ENCODE data around the gene NPTX2.

NPTX2 gene

DNA sequence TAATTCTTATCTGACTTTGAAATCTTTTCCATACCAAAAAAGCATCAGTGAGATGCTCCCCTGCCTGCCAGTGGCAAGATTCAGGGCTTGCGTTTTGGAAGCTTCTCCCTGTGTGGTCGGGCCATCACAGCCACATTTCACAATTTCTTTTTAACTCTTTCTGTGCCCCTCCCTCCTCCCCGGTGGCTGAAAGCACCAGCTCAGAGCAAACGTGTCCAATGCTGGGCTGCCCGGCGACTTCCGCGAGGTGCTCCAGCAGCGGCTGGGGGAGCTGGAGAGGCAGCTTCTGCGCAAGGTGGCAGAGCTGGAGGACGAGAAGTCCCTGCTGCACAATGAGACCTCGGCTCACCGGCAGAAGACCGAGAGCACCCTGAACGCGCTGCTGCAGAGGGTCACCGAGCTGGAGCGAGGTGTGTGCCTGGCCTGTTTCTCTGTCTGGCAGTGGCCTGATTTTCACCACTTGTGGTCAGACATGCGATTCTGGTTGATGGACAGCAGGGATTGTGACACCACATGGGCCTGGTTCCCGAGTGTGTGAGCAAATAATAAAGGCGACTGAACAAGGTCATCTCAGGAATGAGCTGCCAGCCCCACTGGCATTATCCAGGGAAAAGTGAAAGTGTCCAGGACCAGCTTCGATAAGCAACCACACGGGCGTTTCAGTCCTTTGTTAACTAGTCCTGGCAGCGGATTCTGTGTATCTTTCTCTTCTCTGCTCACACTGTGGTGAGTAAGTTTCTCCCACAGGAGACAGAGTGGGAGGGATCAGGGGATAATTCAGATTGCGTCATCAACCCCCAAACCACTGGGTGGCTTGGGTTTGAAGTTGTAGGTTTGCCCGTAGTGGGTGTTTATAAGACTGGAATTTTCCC, 2.6 kb downstream of the NPTX2 start:
- no peak for DNase-seq

DNA sequence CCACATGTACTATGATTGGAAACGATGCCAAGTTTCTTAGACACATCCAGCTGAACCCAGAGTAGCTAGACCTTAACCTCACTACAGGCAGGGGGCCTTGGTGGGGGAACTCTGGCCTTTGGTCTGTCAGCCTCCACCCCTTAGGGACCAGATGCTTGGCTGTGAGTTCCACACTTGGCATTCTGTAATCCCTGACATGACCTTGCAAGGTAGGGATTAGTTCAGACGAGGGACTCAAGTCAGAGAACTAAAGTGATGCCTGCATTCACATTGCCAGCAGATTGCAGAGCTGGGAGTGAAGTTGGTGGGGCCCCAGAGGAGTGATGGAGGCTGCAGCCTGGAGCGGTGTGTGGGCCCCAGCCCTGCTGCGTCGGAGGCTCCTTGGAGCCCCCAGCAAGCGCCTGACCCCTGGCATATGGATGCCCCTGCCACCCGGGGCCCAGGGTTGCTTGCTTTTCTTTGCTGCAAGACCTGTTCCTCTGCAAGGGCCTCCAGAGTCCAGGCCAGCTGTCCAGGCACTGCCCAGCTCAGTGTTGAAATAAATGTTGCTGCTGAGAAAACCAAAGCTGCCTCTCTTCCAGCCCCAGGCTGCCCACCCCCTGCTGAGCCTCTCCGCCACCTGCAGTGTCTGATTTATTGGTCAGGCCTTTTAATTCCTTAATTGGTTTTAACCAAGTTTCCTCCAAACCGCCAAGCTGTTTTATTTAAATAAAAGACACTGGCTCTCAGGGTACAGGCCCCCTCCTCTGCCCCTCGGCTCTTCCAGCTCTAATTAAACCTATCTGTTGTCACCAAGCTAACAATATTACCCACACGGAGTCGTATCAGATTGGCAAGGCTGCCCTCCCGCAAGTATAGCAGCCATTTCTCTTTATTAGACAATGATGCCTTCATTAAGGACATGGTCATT, 4.7 kb downstream of the NPTX2 start:
- no peak for DNase-seq

DNA sequence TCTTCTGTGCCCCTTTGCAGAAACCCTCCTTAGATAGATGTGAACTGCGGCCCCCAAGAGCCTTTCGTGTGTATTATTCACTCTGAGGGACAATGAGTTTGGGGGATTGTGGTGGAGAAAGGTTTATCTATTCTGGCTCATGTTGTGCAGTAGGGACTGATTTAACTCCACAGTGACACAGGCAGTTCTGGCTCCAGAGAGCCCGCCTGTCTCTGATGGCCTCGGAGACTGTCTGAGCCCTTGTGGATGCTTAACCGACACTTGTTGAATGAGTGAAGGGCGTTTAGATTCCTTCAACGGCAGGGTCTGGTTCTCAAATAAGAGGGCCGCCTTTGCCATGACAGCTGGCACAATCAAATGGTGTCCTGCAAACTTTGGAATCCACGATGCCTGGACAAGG, 5.8 kb downstream of the NPTX2 start:
- DNase-seq: no peak

DNA sequence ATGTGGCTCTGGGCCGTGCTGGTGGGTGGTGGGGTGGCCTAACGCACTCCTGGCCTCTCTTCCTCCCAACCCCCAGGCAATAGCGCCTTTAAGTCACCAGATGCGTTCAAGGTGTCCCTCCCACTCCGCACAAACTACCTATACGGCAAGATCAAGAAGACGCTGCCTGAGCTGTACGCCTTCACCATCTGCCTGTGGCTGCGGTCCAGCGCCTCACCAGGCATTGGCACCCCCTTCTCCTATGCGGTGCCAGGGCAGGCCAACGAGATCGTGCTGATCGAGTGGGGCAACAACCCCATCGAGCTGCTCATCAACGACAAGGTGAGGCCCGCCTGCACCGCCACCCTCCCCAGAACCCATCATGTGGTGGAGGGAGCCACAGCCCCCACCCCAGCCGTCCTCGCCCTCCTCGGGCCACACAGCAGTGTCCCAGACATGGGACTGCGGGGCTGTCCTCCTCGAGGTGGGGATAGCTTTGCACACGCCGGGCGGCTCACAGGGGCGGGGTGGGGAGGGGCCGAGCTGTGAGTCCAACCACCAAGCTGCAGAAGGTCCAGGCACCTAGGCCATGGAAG, 7.8 kb downstream of the NPTX2 start:
- no peak for DNase-seq

DNA sequence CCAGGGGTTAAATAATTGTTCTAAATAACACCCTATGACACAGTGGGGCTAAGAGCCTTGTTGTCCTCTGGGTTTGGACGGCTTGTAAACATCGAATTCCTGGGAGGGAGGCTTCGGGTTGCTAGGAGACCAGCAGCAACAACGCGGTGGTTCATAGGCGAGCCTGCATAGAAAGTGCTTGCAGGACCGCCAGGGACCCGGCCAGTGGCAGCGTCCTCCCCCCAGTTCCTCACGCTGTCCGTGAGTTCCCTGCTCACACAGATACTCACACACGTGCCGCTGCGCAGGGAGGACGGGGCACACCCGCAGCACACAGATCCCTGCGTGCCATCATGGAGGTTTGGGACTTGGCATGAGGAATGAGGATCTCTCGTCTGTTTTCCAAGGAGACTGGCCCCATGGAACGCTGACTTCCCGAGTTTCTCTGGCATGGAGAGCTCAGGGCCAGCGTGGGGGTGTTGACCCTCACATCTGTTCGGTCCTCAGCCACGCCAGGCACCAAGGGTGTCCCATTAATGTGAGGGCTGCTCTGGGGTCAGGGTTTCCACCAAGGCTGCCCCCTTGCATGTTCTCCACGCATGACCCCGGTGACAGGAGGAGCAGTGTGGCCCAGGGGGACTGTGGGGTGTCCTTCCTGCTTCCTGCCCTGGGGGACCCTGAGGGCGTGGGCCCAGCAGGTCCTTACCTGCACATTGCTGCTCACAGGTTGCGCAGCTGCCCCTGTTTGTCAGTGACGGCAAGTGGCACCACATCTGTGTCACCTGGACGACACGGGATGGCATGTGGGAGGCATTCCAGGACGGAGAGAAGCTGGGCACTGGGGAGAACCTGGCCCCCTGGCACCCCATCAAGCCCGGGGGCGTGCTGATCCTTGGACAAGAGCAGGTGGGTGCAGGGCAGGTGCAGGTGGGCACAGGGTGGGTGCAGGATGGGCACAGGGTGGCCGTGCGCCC, 9.7 kb downstream of the NPTX2 start:
- no peak for DNase-seq

DNA sequence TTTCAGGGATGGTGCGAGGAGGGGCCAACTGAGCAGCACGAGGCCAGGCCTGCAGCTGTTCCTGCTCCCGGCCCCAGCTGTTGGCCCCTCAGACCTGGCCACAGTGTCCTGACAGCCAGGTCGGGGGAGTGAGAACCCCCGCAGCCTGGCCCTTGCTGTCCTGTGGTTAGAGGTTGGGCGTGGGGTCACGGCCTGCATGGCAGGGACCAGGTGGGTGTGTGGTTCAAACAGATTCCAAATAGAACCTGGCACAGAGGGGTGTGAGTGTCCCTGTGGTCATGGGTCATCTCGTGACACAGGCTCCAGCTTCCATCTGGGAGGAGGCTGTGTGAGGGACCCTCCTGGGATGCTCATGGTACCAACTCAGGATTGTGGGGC, 10.3 kb downstream of the NPTX2 start:
- DNase-seq: no peak

DNA sequence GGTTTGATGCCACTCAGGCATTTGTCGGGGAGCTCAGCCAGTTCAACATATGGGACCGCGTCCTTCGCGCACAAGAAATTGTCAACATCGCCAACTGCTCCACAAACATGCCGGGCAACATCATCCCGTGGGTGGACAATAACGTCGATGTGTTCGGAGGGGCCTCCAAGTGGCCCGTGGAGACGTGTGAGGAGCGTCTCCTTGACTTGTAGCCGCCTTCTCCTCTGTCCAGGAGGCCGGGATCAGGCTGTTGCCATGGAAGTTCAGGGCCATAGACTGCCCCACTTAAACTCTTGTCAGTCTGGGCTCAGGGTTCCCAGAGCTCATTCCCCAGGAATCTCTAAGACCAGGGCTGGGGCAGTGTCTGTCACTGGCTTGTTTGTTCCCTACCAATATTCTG, 11.3 kb downstream of the NPTX2 start:
- DNase-seq: no peak

DNA sequence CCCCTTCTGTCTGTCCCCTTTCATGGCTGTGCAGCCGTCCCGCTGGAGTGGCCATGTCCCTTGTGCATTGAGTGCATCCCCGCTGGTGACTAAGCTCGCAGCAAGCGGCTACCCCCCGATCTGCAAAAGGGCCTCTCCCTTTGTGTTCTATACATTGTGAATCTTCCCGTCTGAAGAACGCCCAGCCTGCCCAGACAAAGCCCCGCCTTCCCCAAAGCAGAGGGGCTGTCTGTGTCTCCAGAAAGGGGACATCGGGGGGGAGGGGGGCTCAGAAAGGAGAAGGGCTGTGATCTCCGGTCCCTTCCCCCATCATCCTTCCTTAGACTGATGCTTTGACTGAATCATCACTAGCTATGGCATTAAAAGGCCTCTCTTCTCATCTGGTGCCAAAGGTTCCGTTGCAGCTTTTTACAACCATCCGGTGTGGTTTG, 11.9 kb downstream of the NPTX2 start:
- no peak for DNase-seq

DNA sequence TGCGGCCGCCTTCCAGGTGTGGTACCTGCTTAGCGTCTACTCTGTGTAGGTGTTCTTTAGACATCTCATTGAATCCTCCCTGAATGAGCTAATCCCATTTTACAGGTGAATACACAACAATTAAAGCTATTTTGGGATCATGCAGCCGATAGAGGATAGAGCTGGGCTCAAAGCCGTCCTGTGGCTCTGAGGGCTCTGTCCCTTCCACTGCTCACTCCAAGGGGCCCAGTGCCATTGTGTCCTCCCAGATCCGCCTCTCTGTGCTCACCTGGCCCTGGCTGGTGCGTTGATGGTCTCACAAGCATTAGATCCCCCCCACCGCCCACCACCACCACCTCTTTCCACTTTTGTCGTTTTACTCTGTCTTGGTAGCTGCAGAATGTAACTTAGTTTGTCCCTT, 13.1 kb downstream of the NPTX2 start:
- no peak for DNase-seq

DNA sequence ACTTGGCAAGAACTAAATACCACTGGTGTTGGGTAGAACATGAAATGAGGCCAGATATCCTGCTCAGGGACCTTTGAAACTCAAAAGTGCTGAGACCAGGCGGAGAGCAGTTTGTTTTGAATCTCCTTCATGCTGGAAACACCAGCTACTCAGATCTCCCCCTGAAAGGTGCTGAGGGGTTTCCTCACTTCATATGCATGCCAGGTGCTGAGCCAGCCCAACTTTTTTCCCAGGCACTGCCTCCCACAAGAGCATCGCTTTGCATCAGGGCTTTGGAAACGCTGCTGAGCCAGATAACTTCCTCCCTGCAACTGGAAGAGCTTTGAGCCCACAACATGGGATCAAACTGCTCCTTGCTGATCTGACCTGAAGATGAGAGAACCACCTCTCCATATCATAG, 13.7 kb downstream of the NPTX2 start:
- no peak for DNase-seq

DNA sequence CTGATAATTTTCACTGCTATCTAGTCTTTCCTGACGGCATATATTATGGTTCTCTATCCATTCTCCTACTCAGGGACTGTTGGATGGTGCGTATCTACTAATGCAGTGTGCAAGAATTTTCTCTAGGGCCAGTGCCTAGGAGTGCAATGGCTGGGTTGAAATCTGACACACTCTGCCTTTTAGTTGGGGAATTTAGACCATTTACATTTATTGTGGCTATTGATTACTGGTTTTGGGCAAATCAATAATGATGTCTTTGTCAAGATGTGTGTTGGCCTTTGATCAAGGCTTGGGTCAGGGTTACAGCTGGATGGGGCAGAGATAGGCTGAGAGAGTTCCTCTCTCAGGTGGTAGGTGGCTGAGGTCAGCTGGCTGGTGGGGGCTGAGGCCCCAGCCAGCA, 21.8 kb downstream of the NPTX2 start:
- no peak for DNase-seq

DNA sequence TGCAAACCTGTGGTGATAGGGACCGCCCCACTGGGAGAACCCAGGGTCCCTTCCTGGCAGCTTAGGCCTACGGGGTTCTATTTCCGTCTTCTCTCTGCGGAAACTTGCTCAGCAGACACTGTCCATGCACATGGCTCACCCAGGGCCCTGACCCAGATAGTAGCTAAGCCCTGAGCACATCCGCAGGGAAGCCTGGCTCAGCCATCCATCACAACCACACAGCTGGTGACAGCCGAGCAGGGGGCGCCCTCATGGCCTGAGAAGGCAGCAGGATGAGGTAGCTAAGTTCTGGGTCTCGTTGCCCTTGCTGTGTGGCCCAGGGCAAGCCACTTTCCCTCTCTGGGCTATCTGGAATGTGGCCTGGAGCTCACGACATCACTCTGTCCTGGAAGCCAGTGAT, 23.3 kb downstream of the NPTX2 start:
- no peak for DNase-seq

DNA sequence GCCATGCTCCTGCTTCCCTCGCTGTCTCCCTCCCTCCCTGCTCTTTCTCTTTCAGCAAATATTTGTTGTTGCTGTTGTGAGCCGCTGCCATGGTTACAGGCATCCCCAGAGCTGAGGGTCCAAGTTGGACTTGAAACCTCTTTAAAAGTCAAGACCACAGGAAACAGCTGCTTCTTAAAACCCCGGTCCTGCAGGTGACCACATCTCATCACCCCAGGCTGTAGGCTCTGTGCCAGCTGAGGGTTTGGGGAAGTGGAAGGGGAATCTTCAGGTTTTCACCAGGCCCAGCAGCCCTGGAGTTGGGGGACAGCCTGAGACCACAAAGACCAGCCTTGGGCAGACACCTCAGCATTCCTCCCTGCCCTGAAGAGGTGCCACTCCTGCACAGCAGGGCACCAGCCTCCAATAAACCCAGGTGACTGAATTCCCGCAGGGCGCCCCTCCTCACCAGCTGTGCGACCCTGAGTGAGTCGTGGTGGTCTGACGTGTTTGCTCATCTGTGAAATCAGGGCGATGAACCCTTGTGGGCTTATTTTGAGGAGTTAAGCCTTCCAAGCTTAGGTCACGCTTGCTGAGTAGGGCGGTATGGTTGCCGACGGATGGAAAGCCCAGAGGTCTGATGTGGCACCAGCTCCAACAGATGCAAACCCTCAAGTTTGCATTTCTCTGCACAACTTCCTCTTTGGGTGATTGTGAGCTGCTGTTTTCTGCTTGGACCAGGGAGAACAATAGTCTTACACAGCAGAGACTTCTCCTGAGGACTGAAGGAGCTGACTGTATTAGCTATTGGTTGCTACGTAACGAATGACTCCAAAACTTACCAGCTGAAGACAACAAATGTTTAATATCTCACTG, 24.8 kb downstream of the NPTX2 start:
- peak; percentile 28 for DNase-seq

DNA sequence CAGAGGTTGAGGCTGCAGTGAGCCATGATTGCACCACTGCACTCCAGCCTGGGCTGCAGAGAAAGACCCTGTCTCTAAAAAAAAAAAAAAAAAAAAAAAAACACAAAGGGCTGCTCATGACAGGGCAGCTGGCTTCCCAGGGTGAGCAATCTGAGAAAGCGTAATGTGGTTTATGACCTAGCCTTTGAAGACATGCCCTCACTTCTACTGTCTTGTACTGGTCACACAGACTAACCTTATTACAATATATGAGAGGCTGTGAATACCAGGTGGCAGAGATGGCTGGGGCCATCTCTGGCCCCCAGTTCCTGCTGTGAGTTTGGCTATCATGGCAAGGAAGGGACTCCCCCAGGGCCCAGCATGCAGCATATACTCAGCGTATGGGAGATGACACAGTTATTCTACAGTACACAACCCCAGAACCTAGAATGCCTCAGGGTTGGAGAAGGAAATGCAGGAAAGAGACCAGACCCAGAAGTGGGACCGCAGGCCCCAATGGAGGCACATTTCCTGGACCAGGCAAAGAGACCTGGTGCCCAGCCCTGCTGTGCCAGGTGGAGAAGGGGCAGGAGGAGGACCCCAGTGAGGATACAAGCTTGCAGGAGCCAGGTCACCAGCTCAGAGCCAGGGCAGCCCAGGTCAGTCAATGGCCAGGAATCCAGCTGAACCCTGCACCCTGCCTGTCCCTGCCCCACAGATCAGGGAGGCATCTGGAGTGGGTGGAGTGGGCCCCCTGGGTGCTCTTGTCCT, 26.3 kb downstream of the NPTX2 start:
- no peak for DNase-seq

DNA sequence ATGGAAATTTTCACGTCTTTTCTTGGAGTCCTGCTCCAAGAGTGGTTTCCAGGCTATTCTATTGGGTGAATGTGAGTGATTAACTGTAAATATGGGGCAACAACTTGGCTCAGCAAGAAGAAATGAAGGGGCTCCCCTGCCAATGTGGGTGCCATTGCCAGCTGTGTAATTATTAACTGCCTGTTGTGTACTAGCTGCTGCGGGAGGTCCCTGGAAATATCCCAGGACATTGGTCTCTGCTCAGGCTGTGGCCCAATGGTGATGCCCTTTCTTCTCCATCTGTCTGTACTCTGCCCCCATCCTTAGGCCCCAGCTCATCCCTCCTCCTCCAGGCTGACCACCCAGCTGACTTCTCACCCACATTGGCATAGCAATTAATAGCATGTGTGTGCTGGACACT, 29.4 kb downstream of the NPTX2 start:
- DNase-seq: no peak

DNA sequence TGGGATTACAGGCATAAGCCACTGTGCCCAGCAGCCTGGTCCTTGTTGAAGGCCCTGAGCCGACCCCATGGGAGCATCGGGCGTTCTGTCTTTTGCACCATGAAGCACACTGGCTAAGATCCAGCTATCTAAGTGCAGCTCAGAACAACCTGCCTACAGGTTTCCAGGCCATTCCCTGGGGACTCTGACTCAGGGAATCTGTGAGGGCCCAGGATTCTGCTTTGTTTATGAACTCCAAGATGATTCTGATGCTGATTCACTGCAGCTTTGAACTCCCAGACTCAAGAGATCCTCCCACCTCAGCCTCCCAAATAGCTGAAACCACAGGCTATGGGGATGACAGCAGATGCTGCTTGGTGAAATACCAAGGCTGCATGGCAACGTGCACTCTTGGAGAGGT, 30.2 kb downstream of the NPTX2 start:
- DNase-seq: no peak

DNA sequence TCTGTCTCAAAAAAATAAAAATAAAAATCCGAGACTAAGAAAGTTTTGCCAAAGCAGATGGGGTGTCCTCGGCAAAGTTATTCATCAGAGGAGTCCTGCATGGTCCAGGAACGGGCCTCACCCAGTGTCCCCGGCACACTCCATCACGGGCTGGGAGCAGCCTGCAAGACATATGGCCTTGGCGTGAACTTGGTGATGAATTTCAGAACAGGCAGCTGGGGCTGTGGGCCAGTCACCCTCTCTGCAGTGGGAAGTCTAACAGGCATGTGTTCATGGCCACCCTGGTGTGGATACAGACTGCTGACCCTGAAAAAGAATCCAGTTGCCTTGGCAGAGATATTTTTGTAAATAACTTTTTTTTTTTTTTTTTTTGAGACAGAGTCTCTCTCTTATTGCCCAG, 34.7 kb downstream of the NPTX2 start:
- DNase-seq: no peak

DNA sequence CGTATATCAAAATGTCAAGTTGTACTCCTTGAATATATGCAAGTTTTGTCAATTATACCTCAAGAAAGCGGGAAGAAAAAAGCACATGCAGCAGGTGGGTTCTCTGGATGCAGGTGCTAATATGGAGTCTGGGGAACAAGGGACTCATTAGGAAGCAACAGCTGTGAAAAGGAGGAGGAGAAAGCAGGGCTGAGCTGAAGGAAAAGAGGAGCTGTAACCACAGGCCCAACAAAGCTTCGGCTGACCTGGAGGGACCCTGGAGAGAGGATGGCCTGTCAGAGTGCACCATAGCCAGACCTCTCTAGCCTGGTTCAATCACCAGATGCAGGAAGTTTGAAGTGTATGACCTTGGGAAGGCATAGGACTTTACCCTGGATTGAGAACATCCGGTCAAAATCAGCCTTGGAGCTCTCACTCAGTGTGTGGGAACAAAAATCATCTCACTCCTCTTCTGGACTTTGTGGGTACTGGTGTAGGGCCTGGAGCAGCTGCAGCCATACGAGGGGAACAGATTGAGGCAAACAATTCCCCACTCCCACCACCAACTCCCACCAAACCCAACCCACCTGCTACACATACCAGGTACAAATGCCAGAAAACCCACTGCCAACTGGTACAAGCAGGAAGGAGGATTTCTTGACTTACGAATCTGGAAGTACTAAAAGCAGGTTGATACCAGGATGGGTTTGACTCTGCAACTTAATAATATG, 36.7 kb downstream of the NPTX2 start:
- DNase-seq: no peak

DNA sequence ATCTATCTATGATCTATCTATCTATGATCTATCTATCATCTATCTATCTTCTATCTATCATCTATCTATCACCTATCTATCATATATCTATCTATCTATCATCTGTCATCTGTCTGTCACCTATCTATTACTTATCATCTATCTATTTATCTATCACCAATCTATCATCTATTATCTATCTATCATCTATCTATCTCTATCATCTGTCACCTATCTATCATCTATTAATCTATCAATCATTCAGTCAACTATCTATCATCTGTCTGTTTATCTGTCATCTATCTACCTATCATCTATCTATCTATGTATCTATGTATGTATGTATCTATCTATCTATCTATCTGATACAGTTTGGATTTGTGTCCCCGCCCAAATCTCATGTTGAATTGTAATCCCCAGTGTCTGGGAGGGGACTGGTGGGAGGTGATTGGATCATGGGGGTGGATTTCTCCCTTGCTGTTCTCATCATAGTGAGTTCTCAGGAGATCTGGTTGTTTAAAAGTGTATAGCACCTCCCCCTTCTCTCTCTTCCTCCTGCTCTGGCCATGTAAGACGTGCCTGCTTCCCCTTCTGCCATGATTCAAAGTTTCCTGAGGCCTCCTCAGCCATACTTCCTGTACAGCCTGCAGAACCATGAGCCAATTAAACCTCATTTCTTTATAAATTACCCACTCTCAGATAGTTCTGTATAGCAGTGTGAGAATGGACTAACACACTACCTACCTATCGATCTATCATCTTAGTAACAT, 37.6 kb downstream of the NPTX2 start:
- DNase-seq: no peak

Measured in CD4-positive, alpha-beta T cell treated with Interferon gamma for 1 hour (primary cell).